Posterior vena cava (tissue), 2 donors: ENCODE results near the gene SLC41A1. TPM values are rescaled to one million over a fixed set of nuclear protein-coding genes. Genes with fewer than 3 reads are reported as not detected.
A peak's percentile ranks its signal among the peaks of the same experiment; 100 is the strongest.

Source experiments
- DNase-seq: peaks from one replicate; pipeline ENCODE4 v3.0.0-alpha.2; 2020; ENCODE audit warnings: low spot score
- intact Hi-C, 2 donors: fragments of 100-400 bp; cut with DNase I; formaldehyde crosslinking; loops; one replicate each; pipeline versions ENCODE4 v1.14.1 to v1.14.2; 2022 to 2023
- total RNA-seq, 2 donors: library from RNA; stranded (reverse); fragmentation: NEBNext Ultra II Directional; extraction: Animal tissue kit (Norgen Biotek cat#: 25700); gene quantifications; one replicate each; pipeline ENCODE4 v1.2.1, GENCODE V29; 2021
- donor health status: DM: yes; HTN: yes; CAD: no.
- donor health status: DM: yes; HTN: yes; CAD: no.

SLC41A1 gene
- total RNA-seq, 2 donors from 2014 or later: 20.7 to 27.8 TPM

GRCh38 chr1:205797168-205797567 is 15.8 kb downstream of the SLC41A1 start:
- intact Hi-C loops: loop anchor here (10.0 kb wide), 2 partner anchors 118 to 308 kb away; no protein-coding TSS in a partner anchor
- DNase-seq: no peak

- intact Hi-C loops: loop anchor here (5.0 to 10.0 kb wide), 3 partner anchors 121 to 311 kb away; no protein-coding TSS in a partner anchor
- no peak for DNase-seq
Observed at GRCh38 chr1:205794011-205794730, 18.8 kb downstream of the SLC41A1 start.

GRCh38 chr1:205792961-205793673 is 19.9 kb downstream of the SLC41A1 start:
- intact Hi-C loops: loop anchor here (5.0 to 10.0 kb wide), 3 partner anchors 122 to 312 kb away; no protein-coding TSS in a partner anchor
- DNase-seq: no peak

- intact Hi-C loops: loop anchor here (5.0 to 10.0 kb wide), 3 partner anchors 122 to 312 kb away; no protein-coding TSS in a partner anchor
- no peak for DNase-seq
Observed at GRCh38 chr1:205792481-205792881, 20.5 kb downstream of the SLC41A1 start.

- intact Hi-C loops: loop anchor here (5.0 to 10.0 kb wide), 3 partner anchors 123 to 313 kb away; no protein-coding TSS in a partner anchor
- DNase-seq: no peak
Observed at GRCh38 chr1:205791568-205792180, 21.3 kb downstream of the SLC41A1 start.

- intact Hi-C loops: loop anchor here in 1 of 2 donors (10.0 kb wide), 1 partner anchor 1547 kb away; no protein-coding TSS in a partner anchor
- DNase-seq: no peak
Observed at GRCh38 chr1:205787287-205787916, 25.6 kb downstream of the SLC41A1 start.

- intact Hi-C loops: loop anchor here in 1 of 2 donors (10.0 kb wide), 1 partner anchor 1548 kb away; no protein-coding TSS in a partner anchor
- DNase-seq: no peak
Observed at GRCh38 chr1:205786601-205787000, 26.4 kb downstream of the SLC41A1 start.

GRCh38 chr1:205785446-205785845 is 27.6 kb downstream of the SLC41A1 start:
- no peak for DNase-seq
- intact Hi-C loops: loop anchor here in 1 of 2 donors (10.0 kb wide), 1 partner anchor 1549 kb away; no protein-coding TSS in a partner anchor

GRCh38 chr1:205783904-205784303 is 29.1 kb downstream of the SLC41A1 start:
- intact Hi-C loops: loop anchor here in 1 of 2 donors (10.0 kb wide), 1 partner anchor 1551 kb away; no protein-coding TSS in a partner anchor
- no peak for DNase-seq

GRCh38 chr1:205783433-205783795 is 29.6 kb downstream of the SLC41A1 start:
- intact Hi-C loops: loop anchor here in 1 of 2 donors (10.0 kb wide), 1 partner anchor 1551 kb away; no protein-coding TSS in a partner anchor

GRCh38 chr1:205782627-205783432 is 30.2 kb downstream of the SLC41A1 start:
- intact Hi-C loops: loop anchor here in 1 of 2 donors (10.0 kb wide), 1 partner anchor 1552 kb away; no protein-coding TSS in a partner anchor
- no peak for DNase-seq

More at GRCh38 chr1:205783433-205783795, 29.6 kb downstream of the SLC41A1 start:
- no peak for DNase-seq

- intact Hi-C loops: loop anchor here in 1 of 2 donors (10.0 kb wide), 1 partner anchor 1554 kb away; no protein-coding TSS in a partner anchor
- DNase-seq: no peak
Observed at GRCh38 chr1:205780335-205780734, 32.7 kb downstream of the SLC41A1 start.

- intact Hi-C loops: no loop called here
Observed at GRCh38 chr1:205777994-205778393, 35.0 kb downstream of the SLC41A1 start.

GRCh38 chr1:205775717-205776056 is 37.3 kb downstream of the SLC41A1 start:
- no peak for DNase-seq
- intact Hi-C loops: no loop called here

More at GRCh38 chr1:205777994-205778393, 35.0 kb downstream of the SLC41A1 start:
- no peak for DNase-seq

GRCh38 chr1:205775015-205775716 is 37.8 kb downstream of the SLC41A1 start, which contains the start of gene RAB29:
TSS of gene RAB29 (minus strand) at chr1:205775482. CDS start at chr1:205774956, 526 bp downstream.
- DNase-seq: peak; percentile 93
- intact Hi-C loops: no loop called here

GRCh38 chr1:205774198-205775014 is 38.6 kb downstream of the SLC41A1 start:
- intact Hi-C loops: no loop called here
- DNase-seq: no peak
